Raji (cell line): ENCODE results near the gene ABHD14A.

Experiments
- POLR2A ChIP-seq: IDR thresholded peaks from 2 replicates; pipeline ENCODE4 v1.6.1; 2011; ENCODE audit warnings: low read depth, low read length, control low read depth; ENCODE audit not compliant: insufficient read depth

ABHD14A gene

DNA sequence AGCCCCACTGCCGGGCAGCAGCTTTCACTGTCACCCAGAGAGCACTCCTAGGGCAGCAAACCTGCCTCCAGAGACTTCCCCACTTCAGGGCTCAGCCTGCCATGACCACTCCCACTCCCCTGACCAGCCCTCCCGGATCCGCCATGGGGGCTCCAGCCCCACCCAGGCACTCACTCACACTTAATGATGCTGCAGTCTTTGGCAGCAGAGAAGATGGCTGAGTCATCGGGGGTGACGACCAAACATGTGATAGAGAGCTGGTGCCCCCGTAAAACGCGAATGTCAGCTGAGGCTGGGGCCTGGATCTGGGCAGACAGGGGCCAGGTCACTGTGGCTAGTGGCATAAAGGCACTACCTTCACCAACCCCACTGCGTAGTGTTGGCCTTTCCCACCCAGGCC is 37.9 kb upstream of the ABHD14A start:
- TF ChIP-seq POLR2A = no peak

DNA sequence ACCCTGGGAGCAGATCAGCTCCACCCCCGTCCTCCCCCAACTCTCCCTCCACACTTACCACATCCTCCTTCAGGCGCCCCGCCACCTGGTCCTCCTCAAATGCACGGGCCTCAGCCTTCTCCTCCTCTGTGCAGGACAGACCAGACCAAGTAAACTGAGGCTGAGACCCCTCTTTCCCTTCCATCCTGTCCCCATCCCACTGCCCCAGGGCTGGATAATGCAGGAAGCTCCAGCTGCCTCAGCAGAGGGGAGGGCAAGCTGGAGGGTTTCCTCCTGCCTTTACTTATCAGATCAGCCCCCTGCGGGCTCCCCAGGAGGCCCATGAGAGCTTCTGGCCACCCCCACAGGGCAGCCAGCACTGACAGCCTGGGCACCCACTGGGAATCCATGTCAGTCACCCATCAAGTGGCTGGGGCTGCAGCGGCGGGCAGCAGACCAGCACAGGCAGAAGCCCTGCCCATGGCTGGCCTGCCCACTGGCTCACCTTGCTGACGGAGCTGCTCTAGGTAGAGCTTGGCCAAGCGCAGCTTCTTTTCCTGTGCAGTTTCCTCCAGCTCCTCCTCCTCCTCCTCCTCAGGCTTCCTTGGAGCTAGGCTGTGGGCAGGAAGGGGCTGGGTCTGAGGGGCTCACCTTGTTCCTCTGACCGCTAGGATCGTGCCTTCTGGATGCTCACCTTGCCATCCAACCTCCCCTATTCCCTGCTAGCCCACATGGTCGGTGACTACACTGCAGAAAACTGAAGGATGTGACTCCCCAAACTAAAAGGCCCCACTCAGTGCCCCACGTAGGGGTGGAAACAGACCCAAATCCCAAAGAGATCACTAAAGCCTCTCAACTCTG is 37.0 kb upstream of the ABHD14A start:
- no peak for TF ChIP-seq POLR2A

DNA sequence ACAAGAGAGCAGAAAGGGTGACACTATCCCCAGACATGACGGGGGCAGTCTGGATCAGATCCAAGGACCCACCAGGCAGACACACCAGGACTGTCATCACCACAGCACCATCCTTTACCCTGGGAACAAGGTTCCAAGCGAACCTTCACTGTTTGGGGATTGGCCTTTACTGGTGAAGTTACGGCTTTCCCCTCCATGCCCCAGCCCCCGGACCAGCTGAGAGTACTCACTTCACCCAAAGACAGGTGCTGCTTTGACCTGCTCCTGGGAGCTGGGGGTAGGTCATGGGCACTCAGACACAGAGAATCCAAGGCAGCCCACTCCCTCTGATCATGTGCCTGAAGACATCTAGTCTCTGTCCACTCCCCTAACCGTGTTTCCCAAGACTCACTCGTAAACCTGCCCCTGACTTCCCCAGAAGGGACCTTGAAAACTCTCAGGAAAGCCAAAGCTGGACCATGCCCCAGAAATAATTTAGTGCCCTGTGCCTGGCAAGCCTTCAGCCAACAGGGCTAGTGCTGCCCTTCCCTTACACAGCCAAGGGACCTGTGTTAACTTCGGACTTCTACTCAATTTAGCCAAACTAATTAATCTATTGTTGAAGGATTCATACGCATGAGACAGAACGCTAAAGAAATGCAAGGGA is 36.0 kb upstream of the ABHD14A start:
- no peak for TF ChIP-seq POLR2A

DNA sequence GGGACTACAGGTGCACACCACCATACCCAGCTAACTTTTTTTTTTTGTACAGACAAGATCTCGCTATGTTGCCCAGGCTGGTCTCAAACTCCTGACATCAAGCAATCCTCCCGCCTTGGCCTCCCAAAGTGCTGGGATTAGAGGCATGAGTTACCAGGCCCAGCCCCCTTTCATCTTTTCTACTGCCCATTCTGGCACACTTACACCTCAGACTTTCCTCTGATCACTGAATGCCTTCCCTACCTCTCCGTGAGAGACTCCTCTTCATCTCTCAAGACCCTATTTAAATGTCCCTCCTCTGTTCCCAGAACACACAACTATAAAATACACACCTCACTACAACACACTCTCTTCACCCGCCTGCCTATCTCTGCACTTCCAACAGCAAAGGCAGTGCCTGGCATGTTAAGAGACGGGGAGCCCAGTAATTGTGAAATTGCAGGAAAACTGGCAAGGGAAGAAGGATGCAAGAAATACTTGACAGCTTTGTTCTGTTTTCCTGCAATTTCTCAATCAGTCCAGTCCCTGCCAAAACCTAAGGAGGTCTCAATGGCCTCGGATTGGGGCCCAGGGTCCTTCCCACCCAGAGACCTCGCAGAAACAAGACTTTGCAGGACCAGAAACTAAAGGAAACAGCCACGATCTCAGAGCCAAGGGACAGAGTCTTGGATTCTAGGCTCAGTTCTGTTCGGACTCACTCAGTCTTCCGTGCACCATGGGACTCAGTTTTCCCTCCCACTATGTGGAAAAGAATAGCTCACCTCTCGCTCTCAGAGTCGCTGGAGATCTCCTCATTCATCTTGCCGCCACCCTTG is 34.0 kb upstream of the ABHD14A start:
- no peak for TF ChIP-seq POLR2A

DNA sequence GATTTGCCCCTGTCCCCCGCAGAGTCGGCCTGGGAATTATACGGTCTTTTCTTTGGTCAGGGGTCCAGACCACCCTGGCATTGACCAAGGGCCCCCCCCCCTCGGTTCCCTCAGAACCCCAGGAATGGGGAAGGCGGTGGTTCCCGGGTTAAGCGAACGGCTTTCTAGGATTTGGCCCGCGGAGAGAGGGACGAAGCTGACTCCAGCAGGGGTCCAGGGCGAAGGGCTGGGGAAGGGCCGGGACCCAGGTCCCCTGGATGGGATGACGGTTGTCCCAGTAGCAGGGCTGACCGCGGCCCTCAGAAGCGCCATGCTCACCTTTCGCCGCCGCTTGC is 33.4 kb upstream of the ABHD14A start:
- no peak for TF ChIP-seq POLR2A

DNA sequence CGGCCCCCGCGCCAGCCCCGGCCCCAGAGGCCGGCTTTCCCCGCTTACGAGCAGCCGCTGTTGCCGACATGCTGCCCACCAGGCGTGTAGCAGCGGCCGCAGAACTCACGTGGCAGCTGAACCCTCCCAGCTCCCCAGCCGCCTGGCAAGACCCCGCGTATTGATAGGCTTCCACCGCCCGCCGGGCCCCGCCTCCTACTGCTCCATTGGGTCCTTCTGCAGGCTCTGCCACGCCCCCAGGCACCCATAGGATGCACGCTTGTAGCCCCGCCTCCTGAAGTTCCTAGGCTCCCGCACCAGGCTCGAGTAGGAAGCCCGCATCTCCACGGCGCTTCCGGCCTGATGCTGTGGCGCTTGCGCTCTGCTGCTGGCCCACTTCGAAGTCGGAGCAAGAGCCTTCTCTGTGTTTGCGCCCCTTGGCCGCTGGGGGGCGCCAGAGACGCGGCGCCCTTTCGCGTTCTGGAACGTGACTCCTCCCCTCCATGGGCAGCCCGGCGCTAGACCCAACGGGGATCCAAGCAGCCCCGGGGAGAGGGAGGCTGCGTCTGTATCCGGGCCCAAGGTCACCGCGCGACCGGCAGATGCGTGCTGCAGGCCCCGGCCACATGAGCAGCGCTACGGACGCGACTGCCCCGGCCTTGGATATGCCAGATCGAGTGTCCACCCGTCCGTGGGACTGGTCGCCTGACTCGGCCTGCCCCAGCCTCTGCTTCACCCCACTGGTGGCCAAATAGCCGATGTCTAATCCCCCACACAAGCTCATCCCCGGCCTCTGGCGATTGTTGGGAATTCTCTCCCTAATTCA is 32.9 kb upstream of the ABHD14A start, which contains the start of the genes PARP3 and RRP9:
PARP3 (plus strand) TSS at position 566 of the 805 bp plus-strand sequence. CDS start 993 bp downstream, outside the sequence.
RRP9 (minus strand) TSS at position 107 of the 805 bp plus-strand sequence; CDS start at position 70, 37 bp downstream.
- peak; percentile 75 for TF ChIP-seq POLR2A

DNA sequence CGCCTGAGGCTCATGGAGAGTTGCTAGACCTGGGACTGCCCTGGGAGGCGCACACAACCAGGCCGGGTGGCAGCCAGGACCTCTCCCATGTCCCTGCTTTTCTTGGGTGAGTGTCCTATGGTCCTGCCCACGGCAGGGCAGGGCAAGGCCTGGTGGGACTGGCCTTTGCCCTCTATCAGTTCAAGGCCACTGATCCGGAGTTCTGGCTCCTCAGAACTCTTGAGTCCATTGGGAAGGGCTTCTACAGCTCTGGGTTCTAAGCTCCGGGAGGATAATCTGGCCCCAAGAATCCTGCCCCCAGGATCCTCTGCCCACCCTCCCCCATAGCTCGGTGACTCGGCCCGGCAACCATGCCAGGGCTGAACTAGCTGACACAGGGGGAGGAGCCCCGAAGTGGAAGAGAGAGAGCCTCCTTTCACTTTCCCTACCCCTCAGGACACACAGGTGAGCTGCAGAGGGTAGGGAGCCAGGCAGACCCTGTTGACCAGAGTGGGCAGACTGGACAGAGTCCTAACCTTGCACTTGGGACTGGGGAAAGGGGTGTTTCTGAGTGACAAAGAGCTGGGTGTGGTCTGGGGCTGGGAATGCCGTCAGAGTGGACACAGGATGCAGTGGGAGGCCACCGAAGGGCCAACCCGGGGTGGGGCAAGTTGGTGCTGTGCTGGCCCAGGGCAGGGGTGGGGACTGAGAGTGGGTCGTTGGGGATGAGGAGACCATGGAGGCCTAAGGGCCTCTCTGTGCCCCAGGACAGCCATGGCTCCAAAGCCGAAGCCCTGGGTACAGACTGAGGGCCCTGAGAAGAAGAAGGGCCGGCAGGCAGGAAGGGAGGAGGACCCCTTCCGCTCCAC is 32.0 kb upstream of the ABHD14A start:
- TF ChIP-seq POLR2A = no peak

DNA sequence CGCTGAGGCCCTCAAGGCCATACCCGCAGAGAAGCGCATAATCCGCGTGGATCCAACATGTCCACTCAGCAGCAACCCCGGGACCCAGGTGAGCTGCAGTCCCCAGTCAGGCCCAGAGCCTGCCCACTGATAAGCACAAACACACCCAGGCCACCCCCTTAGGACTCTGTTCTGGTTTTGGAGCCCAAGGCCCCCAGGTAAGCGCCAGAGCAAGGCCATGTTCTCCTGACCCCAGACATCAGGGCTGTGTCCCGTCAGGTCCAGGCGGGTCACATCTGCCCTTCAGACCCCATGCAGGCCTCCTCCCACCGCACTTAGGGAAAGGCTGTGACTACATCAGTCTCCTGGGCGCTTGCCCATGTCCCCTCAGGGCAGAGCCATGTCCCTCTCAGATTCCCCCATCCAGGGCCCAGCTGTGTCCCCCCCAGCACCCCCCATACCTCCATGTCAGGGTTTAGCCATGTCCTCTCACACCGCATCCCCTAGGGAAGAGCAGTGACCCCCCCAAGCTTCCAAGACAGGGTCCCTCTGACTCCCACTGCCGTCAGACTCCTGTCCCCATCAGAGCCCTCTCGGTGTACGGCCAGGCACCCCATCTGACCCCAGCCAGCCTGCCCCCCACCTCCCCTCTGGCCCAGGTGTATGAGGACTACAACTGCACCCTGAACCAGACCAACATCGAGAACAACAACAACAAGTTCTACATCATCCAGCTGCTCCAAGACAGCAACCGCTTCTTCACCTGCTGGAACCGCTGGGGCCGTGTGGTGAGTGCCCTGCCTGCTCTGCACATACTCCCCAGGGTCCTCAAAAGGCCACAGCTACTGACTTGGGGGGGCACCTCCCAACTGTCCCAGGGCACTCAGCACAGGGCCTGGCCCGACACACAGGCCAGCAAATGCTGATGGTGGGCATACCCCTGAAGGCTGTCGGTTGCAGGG is 31.1 kb upstream of the ABHD14A start:
- no peak for TF ChIP-seq POLR2A

DNA sequence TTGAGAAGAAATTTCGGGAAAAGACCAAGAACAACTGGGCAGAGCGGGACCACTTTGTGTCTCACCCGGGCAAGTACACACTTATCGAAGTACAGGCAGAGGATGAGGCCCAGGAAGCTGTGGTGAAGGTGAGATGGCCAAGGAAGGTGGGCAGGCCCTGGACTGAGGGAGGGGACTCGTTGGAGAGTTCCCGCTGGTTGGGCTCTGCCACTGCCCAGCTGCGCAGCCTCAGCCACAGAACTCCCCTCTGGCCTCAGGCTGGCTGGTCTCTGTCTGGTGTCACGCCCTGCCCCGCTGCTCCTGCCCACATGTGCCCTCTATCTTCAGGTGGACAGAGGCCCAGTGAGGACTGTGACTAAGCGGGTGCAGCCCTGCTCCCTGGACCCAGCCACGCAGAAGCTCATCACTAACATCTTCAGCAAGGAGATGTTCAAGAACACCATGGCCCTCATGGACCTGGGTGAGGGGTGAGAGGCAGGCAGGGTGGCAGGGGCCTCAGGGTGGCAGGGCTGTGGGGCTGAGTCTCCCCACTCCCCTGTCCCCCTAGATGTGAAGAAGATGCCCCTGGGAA is 30.3 kb upstream of the ABHD14A start:
- TF ChIP-seq POLR2A = no peak

DNA sequence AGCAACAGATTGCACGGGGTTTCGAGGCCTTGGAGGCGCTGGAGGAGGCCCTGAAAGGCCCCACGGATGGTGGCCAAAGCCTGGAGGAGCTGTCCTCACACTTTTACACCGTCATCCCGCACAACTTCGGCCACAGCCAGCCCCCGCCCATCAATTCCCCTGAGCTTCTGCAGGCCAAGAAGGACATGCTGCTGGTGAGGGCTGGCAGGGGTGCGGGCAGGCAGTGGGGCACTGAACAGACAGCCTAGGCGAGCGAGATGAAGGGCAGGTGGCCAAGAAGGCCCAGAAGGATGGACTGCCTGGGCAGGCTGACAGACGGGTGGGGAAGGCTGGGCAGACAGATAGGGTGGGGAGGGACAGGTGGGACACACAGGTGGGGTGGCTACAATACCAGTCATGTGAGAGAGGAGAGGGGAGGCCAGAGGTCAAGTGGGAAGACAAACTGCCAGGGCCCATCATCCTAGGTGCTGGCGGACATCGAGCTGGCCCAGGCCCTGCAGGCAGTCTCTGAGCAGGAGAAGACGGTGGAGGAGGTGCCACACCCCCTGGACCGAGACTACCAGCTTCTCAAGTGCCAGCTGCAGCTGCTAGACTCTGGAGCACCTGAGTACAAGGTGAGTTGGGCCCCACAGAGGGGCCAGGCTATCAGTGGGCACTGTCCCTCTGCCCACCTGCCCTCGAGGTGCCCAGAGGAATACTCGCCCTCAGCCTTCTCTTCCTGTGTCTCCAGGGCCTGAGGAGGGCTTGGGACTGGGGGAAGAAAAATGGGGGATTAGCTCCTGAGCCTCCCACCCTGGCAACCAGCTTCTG is 29.6 kb upstream of the ABHD14A start:
- TF ChIP-seq POLR2A = no peak

DNA sequence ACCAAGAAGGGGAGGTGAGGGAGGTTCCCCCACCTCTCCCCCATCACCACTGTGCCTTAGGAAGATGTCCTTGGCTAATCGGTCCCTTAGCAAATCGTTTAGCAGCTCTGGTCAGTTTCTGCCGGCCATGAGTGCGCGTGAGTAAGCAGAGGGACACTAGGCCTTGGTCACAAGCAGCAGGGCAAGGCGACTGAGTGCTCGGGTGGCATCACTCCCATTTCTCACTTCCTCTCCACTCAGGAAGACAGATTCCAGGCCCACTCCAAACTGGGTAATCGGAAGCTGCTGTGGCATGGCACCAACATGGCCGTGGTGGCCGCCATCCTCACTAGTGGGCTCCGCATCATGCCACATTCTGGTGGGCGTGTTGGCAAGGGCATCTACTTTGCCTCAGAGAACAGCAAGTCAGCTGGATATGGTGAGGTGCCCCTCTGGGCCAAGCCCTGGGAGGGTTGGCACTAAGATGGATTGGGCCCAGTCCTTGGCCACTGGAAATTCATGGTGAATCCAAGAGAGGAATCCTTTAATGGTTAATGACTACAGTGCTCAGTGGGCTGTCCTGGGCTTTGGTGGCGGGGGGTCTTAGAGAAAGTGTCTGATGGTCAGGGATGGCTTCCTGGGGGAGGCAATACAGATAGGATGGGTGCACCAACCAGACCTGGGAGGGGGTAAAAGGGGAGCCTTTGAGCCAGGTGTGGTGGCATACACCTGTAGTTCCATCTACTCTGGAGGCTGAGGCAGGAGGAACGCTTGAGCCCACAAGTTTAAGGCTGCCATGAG is 28.7 kb upstream of the ABHD14A start:
- no peak for TF ChIP-seq POLR2A
